ENCODE results near the gene KIF18B.
"Not testable (repeated sequence)": the region's sequence is repeated elsewhere in the genome, so short reads cannot be mapped to it uniquely, and the experiment has no call there.

KIF18B gene

DNA sequence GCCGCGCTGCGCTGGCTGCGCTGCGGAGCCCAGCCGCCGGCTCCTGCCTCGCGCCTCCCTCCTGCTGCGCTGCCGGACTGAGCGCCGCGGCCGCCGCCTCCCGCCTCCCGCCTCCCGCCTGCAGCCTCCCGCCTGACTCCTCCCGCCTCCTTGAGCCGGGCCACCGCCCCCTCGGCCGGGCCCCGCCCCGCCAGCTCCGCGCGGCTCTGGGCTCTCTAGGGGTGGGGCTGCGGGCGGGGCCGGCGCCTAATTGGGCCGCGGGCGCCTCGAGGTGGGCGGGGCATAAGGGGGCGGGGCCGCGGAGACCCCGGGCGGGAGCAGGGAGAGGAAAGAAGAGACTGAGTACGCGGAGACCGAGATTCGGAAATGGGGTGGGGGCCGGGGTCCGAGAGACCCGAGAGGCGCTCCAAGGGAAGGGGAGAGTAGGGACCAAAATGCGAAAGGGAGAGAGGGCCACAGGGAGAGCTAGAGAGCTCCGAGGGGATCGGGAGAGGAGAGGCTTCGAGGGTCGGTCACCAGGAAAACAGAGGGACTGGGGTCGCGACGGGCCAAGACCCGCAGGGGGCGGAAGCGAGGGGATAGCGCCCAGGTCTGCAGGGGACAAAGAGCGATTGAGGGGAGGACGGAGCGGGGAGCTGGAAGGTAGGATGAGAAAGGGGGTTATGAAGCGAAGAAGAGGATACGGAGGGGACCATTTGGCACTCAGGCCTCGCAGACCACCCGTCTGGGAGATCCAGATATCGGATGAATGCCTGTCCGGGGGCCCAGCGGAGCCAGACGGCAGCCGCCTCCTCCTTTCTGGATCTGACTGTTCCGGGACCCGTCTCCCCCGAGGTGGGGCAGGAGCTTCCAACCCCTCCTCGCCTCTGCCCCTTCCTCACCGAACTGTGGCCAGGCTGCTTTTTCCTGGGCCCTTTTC, 20.9 kb upstream of the KIF18B start, which contains the start of gene C1QL1:
C1QL1 (minus strand) TSS at position 79 of the 919 bp plus-strand sequence. CDS start 255 bp downstream, outside the sequence.
- DNase-seq = peak; percentile 95

DNA sequence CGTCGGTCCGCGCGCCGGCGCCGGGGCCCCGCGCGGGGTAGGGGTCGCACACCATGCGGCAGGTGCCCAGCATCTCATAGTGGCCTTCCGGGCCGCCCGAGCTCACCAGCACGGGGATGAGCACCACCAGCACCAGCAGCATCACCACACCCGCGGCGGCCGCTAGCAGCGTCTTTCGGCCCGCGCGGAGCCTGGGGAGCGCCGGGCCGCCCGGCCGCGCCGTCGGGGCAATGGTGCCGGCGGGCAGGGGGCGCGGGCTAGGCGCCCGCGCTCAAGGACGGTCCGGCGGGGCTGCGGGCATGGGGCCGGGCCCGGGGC, 20.3 kb upstream of the KIF18B start:
- DNase-seq = no peak

DNA sequence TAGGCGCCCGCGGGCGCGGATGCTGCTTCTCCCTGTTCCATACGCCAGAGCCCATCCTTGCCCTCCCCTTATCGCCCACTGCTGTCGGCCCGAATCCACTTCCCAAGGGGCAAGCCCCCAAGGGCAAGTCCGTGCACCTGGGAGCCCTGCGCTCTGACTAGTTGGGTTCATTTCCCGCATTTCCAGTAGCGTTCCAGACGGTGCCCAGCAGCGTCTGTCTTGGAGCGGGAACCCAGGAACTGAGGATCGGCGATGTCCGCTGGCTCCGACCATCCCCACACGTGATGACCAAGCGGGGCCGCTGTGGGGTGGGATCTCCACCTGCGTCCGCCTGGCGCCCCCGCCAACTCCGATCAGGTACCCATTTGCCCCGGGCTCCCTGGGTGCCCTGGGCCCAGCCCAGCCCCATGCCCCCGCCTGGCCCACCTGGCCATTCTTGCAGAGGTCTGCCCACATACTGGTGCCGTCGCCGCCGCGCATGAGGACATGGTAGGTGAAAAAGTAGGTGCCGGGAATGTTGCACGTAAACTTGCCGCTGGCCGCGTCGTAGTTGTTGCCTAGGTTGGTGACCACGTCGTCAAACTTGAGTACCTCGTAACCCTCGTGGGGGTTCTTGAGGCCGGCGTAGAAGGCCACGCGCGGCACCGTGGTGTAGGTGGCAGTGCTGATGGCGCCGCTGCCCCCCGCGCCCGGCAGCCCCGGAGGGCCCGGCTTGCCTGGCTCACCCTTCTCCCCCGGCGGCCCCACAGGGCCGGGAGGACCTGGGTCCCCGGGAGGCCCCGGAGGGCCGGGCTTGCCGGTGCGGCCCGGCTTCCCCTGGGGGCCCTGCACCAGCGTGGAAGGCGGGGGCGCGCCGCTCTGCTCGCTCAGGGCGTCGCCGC, 19.7 kb upstream of the KIF18B start:
- DNase-seq = no peak

DNA sequence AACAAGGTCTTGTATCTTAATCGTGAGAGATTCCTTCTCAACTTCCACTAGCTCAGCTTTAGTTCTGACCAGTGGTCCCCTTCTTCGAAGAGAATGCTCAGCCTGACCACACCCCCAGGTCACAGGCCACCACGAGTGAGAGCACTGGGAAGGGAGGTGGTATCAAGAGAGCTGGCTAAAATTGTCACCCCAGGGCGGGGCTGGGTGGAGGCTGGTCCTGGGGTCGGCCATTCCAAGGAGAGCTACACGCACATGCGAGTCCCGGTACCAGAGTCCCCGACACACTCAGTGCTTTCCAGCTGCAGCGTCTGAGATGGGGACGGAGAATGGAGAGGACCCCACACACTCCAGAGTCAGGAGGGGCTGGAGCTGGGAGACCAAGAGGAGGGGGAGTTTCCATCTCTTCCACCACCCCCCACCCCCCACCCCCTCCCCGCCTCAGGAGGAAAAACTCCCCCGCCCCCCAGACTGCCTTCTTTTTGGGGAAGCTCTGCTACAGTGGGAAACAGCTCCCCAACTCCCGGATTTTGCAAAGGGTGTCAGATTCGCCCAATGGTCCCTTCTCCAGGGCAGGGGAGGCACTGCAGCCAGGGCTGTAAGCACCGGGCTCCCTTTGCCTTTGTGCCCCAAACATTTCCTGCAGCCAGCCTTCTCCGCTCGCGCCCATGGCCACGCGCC, 18.9 kb upstream of the KIF18B start:
- DNase-seq = no peak

DNA sequence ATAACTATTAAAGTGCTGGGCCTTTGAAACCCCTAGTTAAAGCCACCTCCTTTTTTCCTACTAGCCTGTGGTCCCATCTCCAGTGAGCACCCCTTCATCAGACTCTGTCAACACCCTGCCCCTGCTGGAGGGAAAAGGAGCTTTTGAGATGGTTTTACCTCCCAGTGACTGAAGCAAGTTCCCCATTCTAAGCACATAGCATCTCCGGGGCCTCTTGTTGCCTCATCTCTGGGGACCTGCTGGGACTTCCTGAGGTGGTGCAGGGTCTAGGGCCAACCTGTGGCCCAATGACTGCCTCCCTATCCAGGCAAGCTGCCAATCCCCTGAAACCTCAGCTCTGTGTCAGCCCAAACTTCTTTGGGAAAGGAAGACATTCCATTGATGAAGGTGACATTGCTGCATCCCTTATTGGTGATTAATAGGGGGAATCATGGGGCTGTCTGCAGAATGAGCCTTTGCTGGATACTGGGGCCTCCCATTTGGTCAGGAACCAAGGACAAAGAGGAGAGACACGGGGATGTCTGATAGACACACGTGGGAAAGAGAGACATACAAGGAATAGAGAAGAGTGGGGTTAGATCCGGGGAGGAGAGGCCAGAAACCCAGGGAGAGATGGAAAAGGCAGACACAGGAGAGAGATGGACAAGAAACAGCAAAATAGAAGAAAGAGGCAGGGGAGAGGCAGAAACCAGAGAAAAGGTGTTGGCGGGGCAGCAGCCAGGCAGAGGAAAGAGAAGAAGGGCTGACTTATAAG, 18.1 kb upstream of the KIF18B start:
- DNase-seq = no peak

DNA sequence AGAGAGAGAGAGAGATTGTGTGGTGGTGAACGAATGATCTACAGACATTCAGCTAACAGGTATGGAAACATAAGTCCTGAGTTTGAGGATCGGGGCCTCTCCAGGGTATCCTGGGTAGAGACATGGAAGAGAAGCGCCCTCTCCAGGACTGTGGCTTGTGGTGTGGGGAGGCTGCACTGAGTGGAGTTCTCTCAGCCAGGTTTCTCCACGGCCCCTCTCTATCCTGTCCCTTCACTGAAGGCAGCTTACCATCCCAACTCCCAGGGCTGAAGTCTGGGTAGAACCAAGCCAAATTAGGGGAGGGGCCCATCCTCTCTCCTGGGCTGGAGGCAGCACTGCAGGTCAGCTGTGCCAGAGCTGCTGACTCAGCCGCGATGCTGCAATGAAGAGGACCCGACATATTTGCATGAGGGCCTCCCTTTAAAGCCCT, 14.4 kb upstream of the KIF18B start:
- DNase-seq = no peak

DNA sequence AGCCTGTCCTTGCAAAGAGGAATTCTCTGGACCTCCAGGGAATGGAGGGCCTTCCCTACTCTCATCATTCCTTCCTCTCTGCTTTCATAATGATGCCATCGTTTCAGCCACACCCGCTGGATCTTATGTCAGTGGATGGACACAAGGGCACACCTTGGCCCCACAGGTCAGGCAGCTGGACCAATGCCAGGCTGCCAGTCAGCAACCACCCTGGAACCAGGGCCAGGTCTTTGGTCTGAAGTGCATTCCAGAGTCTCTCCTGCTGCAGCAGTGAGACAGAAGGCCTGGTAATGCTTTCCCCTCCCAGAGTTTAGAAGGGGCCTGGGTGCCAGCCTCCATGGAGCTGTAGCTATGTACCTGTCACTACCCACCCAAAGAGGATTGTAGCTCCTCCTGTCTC, 13.1 kb upstream of the KIF18B start:
- DNase-seq = no peak

DNA sequence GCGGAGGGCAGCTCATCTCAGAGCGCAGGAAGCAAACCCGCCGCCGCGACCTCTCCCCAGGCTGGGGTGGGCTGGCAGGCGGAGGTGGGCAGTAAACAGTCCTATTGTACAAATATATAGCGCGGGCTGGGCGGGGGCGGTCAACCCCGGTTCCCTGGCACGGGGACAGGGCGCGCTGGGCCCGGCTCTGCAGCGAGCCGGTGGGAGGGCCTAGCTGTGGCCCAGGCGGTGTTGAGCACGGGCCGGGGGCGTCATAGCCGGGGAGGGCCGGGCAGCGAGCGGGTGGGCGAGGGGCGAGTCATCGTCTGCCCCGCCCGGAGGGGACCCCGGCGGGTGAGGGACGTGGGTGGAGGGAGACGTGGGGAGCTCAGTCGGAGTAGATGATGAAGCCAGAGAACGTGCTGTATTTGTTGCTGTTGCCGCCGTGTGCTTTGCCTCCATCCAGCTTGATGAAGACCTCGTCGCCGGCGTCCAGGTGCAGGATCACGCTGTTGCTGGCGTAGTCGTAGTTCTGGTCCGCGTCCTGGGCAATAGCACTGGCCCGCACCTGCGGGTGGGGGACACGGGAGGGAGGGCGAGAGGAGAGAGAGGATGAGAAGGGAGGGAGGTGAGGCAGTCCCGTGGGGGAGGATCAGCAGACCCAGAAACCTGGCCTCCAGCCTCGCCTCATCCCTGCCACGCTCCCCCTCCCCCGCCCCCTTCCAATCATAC, 12.4 kb upstream of the KIF18B start:
- DNase-seq = no peak

DNA sequence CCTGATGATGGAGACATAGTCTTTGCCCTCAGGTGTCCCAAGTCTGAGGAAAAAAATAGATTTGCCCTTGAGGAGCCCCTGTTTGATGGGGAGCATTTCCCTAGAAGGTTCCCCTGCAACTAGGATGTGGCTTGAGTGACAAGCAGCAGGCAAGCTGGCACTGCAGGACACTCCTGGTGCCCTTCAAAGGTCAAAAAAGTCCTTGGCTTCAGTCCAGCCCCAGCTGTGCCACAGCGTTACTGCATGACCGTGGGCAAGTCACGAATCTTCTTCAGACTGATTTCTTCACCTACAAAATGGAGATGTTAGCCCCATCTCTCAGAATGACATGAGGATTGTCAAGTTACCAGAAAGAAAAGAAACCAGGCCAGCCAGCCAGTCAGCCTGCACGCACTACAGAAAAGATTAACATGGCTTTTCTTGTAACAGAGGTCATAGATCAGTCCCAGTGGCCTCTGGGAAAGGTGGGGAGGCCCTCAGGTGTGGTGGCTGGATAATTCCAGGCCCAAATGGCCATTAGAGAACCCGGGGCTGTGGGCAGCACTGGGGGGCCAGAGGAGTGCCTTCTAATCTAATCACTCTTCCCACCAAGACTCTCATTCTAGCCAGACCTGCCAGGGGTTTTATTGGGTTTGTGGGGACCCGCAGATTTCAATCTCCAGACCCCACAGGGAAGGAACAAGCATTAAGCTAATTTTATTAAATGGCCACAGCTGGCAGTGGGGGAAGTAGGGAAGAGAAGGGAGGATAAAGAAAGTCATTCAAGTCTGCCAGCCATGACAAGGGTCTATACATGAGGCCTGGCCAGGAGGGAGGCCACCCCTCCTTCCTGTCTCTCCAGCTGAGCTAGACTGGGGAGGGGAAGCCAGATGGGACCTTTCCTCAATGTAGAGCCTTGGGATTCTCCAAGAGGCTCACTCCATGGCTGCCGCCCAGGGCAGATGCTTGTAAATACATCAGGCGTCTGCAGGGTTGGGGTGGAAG, 9.7 kb upstream of the KIF18B start:
- DNase-seq = no peak

DNA sequence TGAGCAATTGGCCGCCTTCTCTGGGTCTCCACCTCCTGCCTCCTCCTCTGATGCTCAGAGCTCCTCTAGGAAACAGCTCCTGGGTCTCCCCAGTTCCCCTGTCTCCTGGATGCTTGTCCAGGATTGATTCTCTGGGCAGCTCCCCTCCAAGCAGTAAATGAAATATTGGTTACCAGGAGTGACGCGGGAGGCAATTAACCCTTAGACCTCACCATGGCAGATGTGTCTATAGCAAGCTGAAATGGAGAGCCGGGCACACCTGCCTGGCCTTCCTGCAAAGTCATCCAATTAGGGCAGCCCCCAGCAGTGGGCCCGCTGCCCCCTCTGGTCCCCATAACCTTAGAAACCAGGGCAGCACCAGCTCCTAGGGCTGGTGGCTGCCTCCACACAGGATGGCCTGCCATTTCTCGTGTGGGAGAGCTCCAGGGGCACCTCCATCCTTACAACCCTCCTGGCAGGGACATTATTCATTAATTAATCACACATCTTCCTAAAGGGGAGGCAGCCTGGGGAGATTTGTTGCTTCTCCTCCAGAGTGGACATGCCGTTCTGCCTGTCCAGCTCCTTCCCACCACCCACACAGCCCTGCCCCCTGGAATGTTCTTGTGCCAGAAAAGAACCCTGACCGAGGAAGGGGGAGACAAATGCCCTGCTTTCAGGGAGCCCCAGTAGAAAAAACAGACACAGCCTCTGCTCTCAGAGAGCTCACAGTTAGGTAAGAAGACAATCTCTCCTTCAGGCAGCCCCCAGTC, 8.3 kb upstream of the KIF18B start:
- no peak for DNase-seq

DNA sequence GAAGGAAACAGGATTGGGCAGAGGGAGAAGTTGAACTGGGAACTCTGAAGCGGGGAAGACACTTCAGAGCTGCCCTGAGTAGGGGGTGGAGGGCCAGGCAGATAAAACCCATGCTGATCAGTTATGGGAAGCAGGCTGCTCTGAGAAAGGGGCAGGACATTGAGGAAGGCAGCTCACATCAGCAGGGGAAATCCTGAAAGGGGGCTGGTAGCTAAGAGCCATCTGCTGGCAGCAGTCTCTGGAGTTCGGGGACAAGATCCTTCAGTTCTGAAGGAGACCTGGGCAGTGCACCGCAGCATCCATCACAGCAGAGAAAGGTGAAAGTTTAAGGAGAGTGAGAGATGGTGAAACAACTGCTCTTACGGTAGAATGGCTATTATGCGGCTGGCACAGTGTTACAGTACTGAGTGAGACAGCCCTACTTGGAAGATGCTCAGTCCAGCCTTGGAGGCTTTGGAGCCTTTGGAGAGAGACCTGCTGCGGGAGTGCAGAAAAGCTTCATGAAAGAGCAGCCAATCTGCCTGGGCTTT, 5.4 kb upstream of the KIF18B start:
- no peak for DNase-seq

DNA sequence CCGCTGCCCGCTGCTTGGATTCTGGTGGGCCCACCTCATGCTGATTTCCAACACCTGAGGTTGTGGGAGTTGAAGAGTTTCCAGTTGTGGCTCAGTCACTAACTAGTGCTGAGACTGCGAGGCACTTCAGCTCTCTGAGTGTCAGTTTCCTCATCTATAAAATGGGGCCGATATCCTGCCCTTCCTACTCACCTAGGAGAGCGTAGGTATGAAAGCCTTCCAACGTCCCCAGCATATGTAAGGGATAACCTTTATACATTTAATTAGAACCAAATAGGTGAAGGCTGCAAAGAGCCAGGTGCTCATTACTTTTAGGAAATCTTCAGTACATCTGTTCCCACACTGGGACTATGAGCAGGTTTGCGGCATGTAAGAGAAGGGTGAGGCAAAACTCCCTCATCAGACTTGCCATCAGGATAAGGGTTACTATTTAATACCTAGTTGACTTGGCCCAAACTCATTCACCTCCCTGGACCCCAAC, 782 bp upstream of the KIF18B start:
- DNase-seq = no peak

DNA sequence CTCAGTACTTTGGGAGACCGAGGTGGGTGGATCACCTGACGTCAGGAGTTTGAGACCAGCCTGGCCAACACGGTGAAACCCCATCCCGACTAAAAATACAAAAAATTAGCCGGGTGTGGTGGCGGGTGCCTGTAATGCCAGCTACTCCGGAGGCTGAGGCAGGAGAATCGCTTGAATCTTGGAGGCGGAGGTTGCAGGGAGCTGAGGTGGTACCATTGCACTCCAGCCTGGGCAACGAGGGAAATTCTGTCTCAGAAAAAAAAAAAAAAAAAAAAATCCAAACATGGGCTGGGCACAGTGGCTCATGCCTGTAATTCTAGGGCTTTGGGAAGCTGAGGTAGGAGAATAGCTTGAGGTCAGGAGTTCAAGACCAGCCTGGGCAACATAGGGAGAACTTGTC, 1.9 kb downstream of the KIF18B start:
- not testable (repeated sequence) for DNase-seq

DNA sequence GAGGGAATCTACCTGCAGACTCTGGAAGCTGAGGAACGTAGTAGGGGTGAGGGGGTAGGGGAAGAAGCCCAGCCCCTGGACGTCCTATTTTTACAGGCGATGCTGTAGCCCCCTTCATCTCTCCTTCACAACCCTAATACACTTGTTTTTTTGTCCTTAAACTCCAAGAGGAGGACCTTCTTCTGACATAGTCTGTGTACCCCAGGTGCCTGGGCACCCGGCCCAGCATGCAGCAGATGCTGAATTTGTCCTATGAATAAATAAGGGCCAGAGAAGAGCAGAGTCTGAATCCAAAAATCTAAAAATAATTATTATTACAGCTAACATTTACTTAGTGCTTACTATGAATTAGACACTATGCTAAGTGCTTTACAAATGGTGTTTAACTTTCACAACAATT, 5.1 kb downstream of the KIF18B start:
- DNase-seq = no peak

DNA sequence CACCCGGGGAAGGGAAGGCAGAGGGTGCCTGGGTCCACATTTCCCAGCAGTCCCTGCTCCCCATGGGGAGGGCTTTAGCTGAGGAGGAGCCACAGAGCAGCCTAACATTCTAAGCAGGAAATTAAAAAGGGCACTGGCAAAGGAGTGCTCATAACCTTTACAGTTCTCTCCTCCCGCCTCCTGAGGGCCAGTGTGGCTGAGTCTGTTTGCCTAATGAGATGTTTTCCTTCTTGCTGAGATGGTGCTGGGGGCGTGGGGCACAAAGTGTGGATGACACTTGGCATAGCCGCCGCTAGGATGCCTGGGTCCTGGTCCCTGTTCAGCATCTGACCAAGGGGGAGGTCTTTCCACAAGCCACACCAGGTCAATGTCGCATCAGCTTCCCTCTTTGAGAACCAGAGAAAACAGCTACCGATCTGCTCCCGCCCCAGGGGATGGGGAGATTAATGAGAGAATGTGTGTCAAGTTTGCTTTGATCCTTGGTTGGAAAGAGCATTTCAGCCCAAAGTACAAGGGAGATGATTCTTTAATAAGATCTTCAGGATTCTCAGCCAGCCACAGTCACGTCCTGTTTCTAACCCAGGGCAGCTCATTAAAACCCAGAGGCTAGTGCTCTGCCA, 5.8 kb downstream of the KIF18B start:
- no peak for DNase-seq

DNA sequence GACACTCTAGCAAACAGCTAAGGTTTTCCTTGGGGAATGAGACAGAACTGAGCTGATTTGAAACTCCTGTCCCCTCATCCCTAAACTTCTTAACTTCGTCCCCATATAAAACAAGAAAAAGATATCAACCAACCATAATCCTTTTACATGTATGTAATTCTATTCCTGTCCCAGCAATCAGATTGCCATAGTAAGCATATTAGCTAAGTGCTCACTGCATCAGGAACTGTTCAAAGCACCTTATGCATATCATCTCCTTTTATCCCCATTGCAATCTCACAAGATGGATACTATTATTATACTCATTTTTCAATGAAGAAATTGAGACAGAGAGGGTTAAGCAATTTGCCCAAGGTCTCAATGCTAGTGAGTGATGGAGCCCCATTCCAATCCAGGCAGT, 6.8 kb downstream of the KIF18B start:
- DNase-seq = no peak

DNA sequence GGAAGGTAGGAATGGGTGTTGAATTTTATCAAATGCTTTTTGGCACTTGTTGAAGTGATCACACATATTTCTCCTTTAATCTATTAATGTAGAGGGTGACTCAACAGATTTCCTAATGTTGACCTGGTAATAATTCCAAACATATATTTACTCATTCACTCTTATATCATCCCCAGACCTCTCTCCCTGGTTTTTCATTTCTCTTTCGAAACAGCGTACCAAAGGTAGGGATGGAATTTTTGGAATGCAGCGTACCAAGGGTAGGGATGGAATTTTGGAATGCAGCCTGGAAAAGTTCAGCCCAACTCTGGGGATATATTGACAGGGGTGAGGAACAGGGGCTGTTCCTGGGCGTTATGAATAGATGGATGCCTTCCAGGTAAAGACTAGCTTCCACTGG, 7.3 kb downstream of the KIF18B start:
- DNase-seq = no peak

DNA sequence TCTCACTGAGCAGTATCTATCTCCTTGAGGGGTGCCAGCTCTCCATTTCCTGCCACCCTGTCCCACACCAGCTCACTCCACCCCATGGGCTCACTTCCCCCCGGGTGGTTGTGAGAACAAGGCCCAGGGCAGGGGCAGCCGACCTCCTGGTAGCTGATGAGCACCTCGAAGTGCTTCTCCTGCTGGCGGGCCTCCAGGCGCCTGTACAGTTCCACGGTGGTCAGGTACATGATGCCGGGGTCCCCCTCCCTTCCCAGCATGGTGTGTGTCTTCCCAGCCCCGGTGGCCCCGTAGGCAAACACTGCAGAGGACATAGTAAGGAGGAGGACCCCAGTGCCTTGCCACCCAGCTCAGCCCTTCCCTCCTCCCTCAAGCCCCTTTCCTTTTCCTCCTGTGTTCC, 12.5 kb downstream of the KIF18B start:
- no peak for DNase-seq

DNA sequence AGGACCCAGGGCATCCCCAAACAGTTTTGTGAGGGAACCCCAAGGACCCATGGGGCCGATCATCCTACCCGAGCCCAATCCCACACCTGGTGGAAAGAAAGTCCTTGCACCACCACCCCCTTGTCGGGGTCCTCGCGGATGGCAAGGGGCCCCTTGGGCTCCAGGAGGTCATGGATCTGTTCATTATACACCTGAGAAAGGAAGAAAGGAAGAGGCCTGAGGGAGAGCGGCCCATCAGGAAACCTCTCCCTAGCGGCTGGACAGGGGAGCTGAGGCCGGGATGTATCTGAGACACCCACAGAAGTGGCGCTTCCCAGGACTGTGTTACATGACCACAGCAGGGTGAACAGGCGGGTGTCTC, 12.8 kb downstream of the KIF18B start:
- no peak for DNase-seq
